K562 (cell line): ENCODE data around the gene C1QTNF5. TPM values are rescaled to one million over a fixed set of nuclear protein-coding genes. Genes with fewer than 3 reads are reported as not detected.

ENCODE experiments used
- BMI1 ChIP-seq: fragments of 150-350 bp; IDR thresholded peaks from 2 replicates; pipeline ENCODE4 v1.6.1; 2014; ENCODE audit warnings: low read length
- CEBPB ChIP-seq: fragments of 450-650 bp; IDR thresholded peaks from 2 replicates; pipeline ENCODE4 v1.6.1; 2016; ENCODE audit warnings: missing genetic modification characterization, missing compliant biosample characterization
- CHD4 ChIP-seq: fragments of 200-600 bp; sonication (generic); IDR thresholded peaks from 3 replicates; pipeline ENCODE4 v1.6.1; 2012; ENCODE audit warnings: low read depth, mild to moderate bottlenecking, mixed read lengths, low read length, inconsistent platforms; ENCODE audit not compliant: insufficient read depth, insufficient replicate concordance, poor library complexity, severe bottlenecking
- DMBX1 ChIP-seq: fragments of 250-450 bp; sonication (Bioruptor Pico); IDR thresholded peaks from 2 replicates; pipeline ENCODE4 v1.8.0; 2022; ENCODE audit warnings: inconsistent platforms, mild to moderate bottlenecking, moderate library complexity, borderline replicate concordance
- EHMT2 ChIP-seq: fragments of 450-650 bp; IDR thresholded peaks from 2 replicates; pipeline ENCODE4 v1.6.1; 2018; ENCODE audit warnings: antibody characterized with exemption
- EP300 ChIP-seq: IDR thresholded peaks from 2 replicates; pipeline ENCODE4 v1.6.1; 2012; ENCODE audit warnings: low read length, improper control_type of control experiment
- ETS2 ChIP-seq: IDR thresholded peaks from 2 replicates; pipeline ENCODE4 v1.6.1; 2016; ENCODE audit warnings: borderline replicate concordance, missing genetic modification characterization, mild to moderate bottlenecking, moderate library complexity, missing compliant biosample characterization; ENCODE audit not compliant: poor library complexity, severe bottlenecking
- HDAC2 ChIP-seq: fragments of 450-650 bp; IDR thresholded peaks from 2 replicates; pipeline ENCODE4 v1.6.1; 2016; ENCODE audit warnings: mild to moderate bottlenecking
- KLF16 ChIP-seq: IDR thresholded peaks from 2 replicates; pipeline ENCODE4 v1.6.1; 2016; ENCODE audit warnings: antibody characterized with exemption
- L3MBTL2 ChIP-seq: fragments of 450-650 bp; IDR thresholded peaks from 2 replicates; pipeline ENCODE4 v1.6.1; 2016; ENCODE audit warnings: mild to moderate bottlenecking, moderate library complexity
- RBM34 ChIP-seq: fragments of 200-400 bp; formaldehyde crosslinking; IDR thresholded peaks from 2 replicates; pipeline ENCODE4 v1.6.1; 2018; ENCODE audit warnings: low read length, borderline replicate concordance; ENCODE audit not compliant: insufficient read depth
- SIN3A ChIP-seq, 2 experiments: fragments of 150-350 bp in 1 of 2; IDR thresholded peaks; 2 replicates each; pipeline ENCODE4 v1.6.1; 2011 to 2016; ENCODE audit warnings: borderline replicate concordance in 2 of 2, low read depth in 2 of 2, low read length in 2 of 2, mild to moderate bottlenecking in 2 of 2, moderate library complexity in 2 of 2; ENCODE audit not compliant: control insufficient read depth in 1 of 2
- SMARCB1 ChIP-seq: IDR thresholded peaks from 2 replicates; pipeline ENCODE4 v1.6.1; 2011; ENCODE audit warnings: improper control_type of control experiment, low read depth; ENCODE audit not compliant: insufficient read length
- THRAP3 ChIP-seq: fragments of 450-650 bp; IDR thresholded peaks from 2 replicates; pipeline ENCODE4 v1.6.1; 2016; ENCODE audit warnings: mild to moderate bottlenecking, inconsistent platforms, borderline replicate concordance
- THRB ChIP-seq: fragments of 450-650 bp; formaldehyde crosslinking; conservative IDR thresholded peaks from 2 replicates; pipeline ENCODE4 v1.4.0; 2022; ENCODE audit warnings: mild to moderate bottlenecking, missing genetic modification characterization
- ZBTB5 ChIP-seq: fragments of 450-650 bp; IDR thresholded peaks from 2 replicates; pipeline ENCODE4 v1.6.1; 2017; ENCODE audit warnings: antibody characterized with exemption
- polyA plus RNA-seq, 8 experiments: library from polyadenylated mRNA; depleted of rRNA in 4 of 8; stranded (reverse) in 5 of 8; unstranded in 3 of 8; fragments of >200 nt; fragmentation: Nextera tagmentation in 2 of 8; fragmentation: Illumina TruSeq in 1 of 8; extraction: Ambion mirVana in 2 of 8; extraction: Trizol in 1 of 8; gene quantifications; 2 replicates each; pipeline versions ENCODE4 v1.2.1 to v1.2.3, GENCODE V29; 2011 to 2014; ENCODE audit warnings: inconsistent platforms in 1 of 8, missing spikeins in 1 of 8
- total RNA-seq, 7 experiments: library from RNA; depleted of rRNA in 6 of 7; stranded (reverse); fragments of >200 nt in 6 of 7; fragmentation: Illumina TruSeq in 2 of 7; extraction: Trizol in 2 of 7; gene quantifications; 2 replicates each; pipeline versions ENCODE4 v1.2.1 to v1.2.3, GENCODE V29; 2011 to 2021; ENCODE audit warnings: low replicate concordance in 1 of 7
- TF ChIP-seq, protein P1 (sequence below): IDR thresholded peaks from 3 replicates; pipeline ENCODE4 v1.6.1; 2011; ENCODE audit warnings: borderline replicate concordance, mild to moderate bottlenecking; ENCODE audit not compliant: insufficient read length, insufficient read depth
- TF ChIP-seq, protein P2 (sequence below): IDR thresholded peaks from 2 replicates; pipeline ENCODE4 v1.6.1; 2016; ENCODE audit warnings: missing genetic modification characterization, missing compliant biosample characterization

Gene C1QTNF5
- total and polyA plus RNA-seq, 9 of the 15 experiments (the other 6 are each of a cell fraction or from before 2014, with no cell fraction given), result 0.07 to 0.76 (median 0.24) TPM; not detected in 1

DNA sequence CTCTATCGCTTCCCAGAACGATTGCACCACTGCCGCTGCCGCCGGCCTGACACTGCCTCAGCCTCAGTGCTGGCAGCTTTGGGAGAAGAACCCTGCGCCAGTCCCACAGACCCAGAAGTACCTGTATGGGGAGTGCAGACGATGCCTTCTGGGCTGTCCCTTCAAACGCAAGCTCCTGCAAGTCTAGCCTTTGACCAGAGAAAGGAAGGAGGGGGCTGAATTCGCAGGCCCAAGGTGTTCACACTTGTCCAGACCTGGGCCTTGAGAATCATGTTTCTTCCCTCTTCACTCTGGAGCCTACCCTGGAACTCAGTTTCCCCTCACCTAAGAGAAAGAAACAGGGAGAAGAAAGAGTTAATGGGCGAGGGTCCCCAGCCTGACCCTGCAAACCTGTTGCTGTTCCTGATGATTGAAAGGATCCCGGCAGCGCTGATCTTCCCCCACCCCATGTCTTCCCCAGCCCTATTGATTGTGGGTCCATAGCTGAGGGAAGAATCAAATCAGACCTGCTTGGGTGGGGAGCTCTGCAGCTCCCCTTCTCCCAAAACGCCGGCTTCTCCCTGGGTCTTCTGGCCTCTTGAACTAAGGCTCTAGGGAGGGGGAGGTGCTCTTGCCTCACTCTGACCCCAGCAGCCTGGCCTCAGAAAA is 23.0 kb downstream of the C1QTNF5 start (continued):
- TF ChIP-seq, protein P1, sequence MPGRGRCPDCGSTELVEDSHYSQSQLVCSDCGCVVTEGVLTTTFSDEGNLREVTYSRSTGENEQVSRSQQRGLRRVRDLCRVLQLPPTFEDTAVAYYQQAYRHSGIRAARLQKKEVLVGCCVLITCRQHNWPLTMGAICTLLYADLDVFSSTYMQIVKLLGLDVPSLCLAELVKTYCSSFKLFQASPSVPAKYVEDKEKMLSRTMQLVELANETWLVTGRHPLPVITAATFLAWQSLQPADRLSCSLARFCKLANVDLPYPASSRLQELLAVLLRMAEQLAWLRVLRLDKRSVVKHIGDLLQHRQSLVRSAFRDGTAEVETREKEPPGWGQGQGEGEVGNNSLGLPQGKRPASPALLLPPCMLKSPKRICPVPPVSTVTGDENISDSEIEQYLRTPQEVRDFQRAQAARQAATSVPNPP, result no peak
- TF ChIP-seq ETS2 (no peak), EP300 (no peak), RBM34 (no peak), KLF16 (no peak), ZBTB5 (no peak), CHD4 (no peak), L3MBTL2 (no peak), EHMT2 (no peak), SIN3A (IDR thresholded peaks at IDR 0.05; ENCODE audit: borderline replicate concordance in 2 of 2, control insufficient read depth in 1 of 2, low read depth in 2 of 2, low read length in 2 of 2) (no peak), HDAC2 (peak; percentile 23; the same call in 1 of the 2 replicates), CEBPB (tag) (peak; percentile 91), DMBX1 (no peak), THRAP3 (no peak), THRB (CRISPR knock-in tag) (no peak), SMARCB1 (no peak), BMI1 (no peak)
- TF ChIP-seq, protein P2, sequence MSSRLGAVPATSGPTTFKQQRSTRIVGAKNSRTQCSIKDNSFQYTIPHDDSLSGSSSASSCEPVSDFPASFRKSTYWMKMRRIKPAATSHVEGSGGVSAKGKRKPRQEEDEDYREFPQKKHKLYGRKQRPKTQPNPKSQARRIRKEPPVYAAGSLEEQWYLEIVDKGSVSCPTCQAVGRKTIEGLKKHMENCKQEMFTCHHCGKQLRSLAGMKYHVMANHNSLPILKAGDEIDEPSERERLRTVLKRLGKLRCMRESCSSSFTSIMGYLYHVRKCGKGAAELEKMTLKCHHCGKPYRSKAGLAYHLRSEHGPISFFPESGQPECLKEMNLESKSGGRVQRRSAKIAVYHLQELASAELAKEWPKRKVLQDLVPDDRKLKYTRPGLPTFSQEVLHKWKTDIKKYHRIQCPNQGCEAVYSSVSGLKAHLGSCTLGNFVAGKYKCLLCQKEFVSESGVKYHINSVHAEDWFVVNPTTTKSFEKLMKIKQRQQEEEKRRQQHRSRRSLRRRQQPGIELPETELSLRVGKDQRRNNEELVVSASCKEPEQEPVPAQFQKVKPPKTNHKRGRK (tag), result no peak
